ENCODE results near the gene PALM.

DNA sequence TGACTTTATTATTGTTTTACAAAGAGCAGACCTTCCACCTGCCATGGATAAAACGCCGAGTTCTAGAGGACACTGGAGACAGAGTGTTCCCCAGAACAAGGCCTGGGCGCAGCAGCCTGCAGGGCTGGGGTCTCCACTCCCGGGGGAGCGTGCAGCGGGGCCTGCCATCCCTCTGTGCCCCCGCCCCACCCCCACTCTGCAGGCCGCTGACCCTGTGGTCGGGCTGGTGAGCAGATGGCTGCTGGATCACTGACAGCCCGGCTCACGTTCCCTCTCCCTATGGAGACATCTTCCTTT, 79.9 kb downstream of the PALM start:
- TF ChIP-seq EZH2phosphoT487 (IDR thresholded peaks at IDR 0.05; ENCODE audit: borderline replicate concordance, low read length) (no peak), EZH2 (IDR thresholded peaks at IDR 0.05; ENCODE audit: low read length, unreplicated experiment) (no peak)
- TF ChIP-seq, protein P1, sequence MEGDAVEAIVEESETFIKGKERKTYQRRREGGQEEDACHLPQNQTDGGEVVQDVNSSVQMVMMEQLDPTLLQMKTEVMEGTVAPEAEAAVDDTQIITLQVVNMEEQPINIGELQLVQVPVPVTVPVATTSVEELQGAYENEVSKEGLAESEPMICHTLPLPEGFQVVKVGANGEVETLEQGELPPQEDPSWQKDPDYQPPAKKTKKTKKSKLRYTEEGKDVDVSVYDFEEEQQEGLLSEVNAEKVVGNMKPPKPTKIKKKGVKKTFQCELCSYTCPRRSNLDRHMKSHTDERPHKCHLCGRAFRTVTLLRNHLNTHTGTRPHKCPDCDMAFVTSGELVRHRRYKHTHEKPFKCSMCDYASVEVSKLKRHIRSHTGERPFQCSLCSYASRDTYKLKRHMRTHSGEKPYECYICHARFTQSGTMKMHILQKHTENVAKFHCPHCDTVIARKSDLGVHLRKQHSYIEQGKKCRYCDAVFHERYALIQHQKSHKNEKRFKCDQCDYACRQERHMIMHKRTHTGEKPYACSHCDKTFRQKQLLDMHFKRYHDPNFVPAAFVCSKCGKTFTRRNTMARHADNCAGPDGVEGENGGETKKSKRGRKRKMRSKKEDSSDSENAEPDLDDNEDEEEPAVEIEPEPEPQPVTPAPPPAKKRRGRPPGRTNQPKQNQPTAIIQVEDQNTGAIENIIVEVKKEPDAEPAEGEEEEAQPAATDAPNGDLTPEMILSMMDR (conservative IDR thresholded peaks at IDR 0.05; ENCODE audit: low read depth, low read length) = no peak

All from PC-3 (cell line).